HG03108 (cell line): Measurements from ENCODE around the gene CEP120.
A peak's percentile ranks its signal among the peaks of the same experiment; 100 is the strongest.
"Not testable (repeated sequence)": the region's sequence is repeated elsewhere in the genome, so short reads cannot be mapped to it uniquely, and the experiment has no call there.

Source experiments
- ATAC-seq: cut with Tn5 transposase; IDR thresholded peaks from one replicate; pipeline ENCODE4 v1.9.1; 2021; ENCODE audit warnings: moderate library complexity; ENCODE audit not compliant: unreplicated experiment

CEP120 gene

DNA sequence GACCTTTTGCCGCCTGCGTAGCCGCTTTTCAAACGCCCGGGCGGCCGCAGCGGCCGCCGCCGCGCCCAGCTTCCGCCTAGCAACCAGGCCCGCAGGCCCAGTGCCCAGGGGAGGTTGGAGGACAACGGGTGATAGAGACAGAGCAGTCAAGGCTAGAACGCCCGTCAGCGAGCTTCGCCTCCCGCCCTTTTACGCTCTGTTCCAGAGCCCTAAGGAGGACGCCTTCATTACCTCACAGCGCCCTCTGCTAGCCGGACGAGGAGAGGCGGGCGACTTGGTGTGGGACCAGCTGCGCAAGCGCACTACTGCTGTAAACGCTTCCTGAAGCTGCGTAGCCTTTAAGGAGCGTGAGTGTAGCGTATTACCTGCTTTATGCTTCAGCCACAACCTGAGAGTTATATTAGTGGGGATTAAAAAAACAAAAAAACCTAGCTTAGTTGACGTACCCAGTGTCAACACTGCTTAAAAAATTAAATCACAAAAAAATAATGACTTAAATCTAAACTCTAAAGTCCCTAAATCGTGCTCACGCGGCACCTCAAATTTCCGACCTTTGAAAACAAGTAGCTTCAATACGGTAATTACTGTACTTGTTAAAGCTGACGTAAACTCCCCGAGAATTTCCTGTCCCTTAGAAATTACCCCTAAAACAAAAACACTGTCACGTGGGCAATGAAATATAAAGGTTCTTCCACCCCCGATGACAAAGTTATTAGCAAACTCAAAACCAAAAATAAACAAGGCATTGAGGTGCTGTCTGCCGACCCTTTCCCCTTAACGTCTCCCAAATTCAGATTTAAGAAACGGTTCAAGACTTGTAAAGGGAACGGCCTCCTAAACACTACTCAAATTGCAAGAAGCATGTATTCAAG lies at the start of gene CEP120:
Gene CEP120 (minus strand): TSS at position 126 of the 872 bp plus-strand sequence. CDS start 405 bp downstream, outside the sequence.
- ATAC-seq, result peak; percentile 98

DNA sequence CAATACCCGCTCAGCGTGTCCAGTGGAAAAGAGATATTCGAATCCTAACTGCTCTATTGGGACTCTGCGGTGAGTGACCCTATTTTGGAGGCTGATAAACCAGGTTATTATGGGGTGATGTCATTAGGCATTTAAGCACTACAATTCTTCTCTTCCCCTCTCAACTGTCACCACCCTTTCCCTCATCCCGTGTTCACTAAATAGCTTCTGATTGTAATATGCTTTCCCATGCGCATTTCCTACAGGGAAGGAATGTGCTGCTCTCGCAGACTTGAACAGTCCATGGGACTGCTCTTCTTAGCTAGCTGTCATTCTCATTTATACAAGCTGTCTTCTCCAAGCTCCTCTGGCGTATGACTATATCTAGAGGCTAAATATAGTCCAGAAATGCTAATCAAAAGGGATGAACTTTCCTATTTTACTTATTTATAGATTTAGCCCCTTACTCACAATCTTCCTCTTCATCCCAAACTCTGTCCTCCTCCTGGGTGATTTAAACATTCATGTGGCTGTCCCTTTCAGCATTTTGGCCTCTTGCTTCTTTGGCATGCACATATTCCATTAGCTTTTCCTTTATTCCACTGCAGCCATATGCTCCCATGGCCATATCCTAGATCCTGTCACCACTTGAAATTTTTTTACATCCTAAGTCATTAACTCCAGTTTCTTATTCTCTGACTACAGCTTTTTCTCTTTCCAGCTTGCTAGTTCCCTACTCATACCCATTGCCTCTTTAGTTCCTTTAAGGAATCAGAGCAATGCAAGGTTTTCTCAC lies 49.1 kb upstream of the CEP120 start:
- no peak for ATAC-seq

GRCh38 chr5:123471385-123471784 lies 48.2 kb upstream of the CEP120 start:
- no peak for ATAC-seq

DNA sequence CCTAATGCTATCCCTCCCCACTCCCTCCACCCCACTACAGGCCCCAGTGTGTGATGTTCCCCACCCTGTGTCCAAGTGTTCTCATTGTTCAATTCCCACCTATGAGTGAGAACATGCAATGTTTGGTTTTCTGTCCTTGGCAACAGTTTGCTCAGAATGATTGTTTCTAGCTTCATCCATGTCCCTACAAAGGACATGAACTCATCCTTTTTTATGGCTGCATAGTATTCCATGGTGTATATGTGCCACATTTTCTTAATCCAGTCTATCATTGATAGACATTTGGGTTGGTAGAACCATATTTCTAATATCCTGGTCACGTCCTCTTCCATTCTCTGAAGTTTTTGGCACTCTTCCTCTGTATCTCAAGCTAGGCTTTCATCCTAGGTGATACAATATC lies 43.6 kb upstream of the CEP120 start:
- not testable (repeated sequence) for ATAC-seq

DNA sequence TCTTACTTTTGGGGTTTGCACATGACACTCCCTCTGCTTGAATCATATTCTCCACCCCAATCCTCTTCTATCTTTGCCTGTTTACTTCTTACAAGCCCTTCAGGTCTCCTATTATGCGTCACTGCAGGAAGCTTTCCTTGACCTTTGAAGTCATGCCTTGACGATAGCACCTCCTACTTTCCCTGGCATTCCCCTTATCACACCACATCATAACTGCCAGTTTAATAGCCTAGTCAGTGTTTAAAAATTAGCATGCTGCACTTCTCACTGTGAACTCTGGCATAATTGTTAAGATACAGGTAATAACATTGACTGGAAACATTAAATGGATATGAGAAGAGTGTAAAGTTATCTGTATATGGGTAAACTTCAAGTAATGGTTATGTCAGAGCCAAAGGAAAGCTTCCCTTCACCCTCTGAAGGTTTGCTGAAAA lies 37.1 kb upstream of the CEP120 start:
- ATAC-seq, result no peak

GRCh38 chr5:123458994-123459393 lies 35.8 kb upstream of the CEP120 start:
- not testable (repeated sequence) for ATAC-seq

DNA sequence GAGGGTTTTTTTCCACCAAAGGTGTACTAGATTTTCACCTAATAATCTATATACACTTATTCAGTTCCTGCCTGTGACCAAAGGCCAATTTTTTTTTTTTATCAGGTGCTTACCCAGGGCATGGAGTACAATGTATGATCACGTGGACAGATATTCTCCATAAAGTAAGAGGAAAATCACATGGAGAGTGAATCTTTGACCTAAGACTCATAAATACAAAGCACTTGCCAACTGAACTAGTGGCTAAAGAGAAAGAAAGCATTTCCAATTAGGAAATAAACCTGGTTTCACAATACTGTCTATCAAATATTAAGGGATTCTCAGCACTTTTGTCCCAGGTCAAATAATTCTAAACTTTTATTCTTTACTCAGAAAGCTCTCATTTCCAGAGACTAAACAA lies 33.0 kb upstream of the CEP120 start:
- ATAC-seq, result no peak

DNA sequence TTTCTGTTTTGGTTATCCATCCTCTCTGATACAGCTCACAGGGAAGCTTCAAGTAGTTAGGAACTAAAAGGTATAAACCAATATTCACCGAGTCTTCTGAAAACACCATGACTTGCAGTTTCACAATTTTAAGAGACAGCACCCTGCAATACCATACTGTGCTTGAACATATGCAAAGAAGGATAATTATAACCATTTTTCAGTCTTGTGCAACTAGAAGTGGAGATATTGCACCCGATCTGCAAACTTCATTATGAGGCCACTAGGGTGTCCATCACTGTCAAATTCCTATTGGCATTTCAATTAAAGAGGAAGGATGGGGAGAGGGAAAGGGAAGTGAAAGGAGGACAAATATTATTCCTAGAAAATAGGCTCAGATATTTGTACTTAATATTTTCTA lies 32.4 kb upstream of the CEP120 start:
- peak; percentile 71 for ATAC-seq

GRCh38 chr5:123455095-123455494 lies 31.9 kb upstream of the CEP120 start:
- ATAC-seq, result no peak

- ATAC-seq, result no peak
Observed at GRCh38 chr5:123454259-123454911, 31.2 kb upstream of the CEP120 start.

DNA sequence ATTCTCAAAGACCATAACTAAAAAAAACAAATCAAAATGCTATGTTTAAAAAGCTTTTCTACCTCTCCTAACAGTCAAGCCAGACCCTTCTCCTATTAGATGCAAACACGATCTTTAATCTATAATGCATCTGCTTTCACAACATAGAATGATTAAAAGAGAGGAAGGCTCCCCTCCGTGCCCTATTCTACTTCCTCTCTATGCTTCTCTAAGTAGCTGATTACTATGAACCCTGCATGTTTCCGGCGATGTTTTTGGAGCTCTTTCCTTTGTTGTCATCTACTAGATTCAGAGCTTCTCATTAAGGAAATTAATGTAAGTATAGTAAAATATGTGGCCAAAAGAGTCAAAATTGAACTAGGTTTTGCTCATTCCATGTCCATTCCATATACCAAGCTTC lies 29.2 kb upstream of the CEP120 start:
- ATAC-seq, result no peak

DNA sequence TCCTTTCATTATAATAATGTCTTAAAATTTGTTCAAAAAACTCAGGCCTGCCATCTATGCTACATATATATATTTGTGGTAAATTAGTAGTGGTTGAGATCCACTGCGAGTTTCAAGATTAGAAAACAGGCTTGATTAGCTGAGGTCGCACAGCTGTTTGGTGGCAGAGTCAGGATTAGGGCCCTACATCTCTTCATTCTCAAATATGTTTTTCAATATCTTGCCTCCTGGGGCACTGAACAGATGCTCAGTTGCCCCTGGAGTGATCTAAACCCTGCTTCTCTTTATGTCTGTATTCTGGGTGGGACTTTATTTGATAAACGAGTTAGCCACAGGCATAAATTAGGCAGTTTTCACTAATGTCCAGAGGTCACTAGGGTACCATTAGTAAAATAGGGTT lies 27.8 kb upstream of the CEP120 start:
- no peak for ATAC-seq

DNA sequence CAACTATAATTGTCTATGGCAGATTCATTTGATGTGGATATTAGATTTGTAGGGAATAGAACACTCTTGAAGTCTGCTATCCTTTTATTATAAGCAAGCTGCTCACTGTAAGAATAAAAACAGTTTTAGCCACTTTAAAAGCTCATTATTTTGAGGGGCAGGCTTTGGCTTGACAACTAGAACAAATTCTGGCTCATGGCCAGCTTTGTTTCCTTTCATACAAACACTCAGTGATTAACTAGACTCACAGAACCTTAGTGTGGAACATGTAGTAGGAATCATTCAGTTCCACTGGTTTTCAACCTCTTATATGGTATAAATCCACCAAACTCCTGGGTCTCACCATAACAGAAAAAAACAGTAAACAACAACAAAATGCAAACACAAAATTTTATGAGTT lies 27.4 kb upstream of the CEP120 start:
- ATAC-seq, result no peak

- ATAC-seq, result no peak
Observed at GRCh38 chr5:123450114-123450513, 26.9 kb upstream of the CEP120 start.

- ATAC-seq, result no peak
Observed at GRCh38 chr5:123449424-123449974, 26.3 kb upstream of the CEP120 start.

DNA sequence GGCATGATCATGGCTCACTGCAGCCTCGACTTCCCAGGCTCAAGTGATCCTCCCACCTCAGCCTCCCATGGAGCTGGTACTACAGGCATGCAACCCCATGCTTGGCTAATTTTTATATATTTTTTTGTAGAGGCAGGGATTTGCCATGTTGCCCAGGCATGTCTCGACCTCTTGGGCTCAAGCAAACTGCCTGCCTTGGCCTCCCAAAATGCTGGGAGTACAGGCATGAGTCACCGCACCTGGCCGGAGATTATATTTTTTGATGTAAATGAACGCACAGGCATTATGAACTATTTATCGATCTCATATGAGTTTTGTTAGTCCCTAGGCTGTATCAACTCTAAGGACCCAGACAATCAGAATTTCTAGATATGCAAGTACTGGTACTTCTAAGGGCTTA lies 25.5 kb upstream of the CEP120 start:
- no peak for ATAC-seq

GRCh38 chr5:123448017-123448617 lies 24.9 kb upstream of the CEP120 start:
- peak; percentile 82 for ATAC-seq

DNA sequence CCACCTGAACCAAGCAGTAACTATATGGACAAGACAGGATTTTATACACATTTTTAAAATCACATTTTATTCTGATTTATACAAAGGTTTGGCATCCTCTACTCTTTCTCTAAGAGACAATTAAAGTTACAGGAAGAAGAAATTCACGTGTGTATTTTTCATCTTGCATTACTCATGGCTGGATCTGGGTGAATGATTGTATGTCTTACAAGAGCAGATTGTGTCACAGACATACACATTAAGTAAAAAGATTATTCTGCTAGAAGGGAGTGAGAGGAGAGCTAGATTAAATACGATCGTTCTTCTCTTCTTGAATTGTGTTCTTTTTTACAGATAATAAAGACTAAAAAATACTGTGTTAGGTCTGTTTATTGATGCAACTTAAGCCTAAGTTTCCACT lies 20.8 kb upstream of the CEP120 start:
- ATAC-seq, result no peak

- ATAC-seq, result no peak
Observed at GRCh38 chr5:123441408-123441807, 18.2 kb upstream of the CEP120 start.

DNA sequence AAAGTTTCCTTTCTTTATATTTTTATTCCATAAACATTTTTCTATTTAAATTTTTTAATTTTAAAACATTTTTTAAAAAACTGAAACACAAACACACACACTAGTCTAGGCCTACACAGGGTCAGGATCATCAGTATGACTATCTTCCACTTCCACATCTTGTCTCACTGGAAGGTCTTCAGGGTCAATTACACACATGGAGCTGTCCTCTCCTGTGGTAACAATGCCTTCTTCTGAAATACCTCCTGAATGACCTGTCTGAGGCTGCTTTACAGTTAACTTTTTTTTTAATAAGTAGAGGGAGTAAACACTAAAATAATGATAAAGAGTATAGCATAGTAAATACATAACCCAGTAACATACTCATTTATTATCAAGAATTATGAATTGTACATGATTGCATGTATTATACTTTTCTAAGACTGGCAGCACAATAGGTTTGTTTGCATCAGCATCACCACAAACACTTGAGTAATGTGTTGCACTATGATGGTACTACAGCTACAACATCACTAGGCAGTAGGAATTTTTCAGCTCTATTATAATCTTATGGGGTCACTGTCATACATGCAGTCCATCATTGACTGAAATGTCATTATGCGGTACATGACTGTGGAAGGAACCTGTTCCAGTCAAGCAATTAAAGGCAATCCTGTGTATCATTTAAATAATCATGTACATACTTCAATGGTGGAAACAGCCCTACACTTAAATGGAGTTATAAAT lies 17.4 kb upstream of the CEP120 start:
- ATAC-seq, result no peak
